Measurements from ENCODE around the gene GOSR1.
A peak's percentile ranks its signal among the peaks of the same experiment; 100 is the strongest.

Gene GOSR1

DNA sequence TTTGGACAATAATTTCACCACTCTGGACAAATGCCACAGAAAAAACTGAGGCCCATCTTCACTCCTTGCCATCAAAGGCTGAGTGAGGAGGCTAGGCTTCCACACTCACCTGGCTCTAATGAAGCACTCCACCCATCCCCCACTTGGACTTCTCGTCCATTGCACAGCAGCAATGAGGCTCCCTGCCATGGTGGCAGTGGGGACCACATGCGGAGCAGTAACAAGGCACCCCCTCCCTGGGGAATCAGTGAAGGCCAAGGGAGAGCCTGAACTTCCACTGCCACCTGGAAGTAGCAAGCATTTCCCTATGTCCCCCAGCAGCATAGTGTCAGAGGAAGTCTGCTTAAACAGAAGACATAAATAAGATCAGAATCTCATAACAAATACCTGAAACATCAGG, 2.0 kb upstream of the GOSR1 start:
- TF ChIP-seq, protein P1, sequence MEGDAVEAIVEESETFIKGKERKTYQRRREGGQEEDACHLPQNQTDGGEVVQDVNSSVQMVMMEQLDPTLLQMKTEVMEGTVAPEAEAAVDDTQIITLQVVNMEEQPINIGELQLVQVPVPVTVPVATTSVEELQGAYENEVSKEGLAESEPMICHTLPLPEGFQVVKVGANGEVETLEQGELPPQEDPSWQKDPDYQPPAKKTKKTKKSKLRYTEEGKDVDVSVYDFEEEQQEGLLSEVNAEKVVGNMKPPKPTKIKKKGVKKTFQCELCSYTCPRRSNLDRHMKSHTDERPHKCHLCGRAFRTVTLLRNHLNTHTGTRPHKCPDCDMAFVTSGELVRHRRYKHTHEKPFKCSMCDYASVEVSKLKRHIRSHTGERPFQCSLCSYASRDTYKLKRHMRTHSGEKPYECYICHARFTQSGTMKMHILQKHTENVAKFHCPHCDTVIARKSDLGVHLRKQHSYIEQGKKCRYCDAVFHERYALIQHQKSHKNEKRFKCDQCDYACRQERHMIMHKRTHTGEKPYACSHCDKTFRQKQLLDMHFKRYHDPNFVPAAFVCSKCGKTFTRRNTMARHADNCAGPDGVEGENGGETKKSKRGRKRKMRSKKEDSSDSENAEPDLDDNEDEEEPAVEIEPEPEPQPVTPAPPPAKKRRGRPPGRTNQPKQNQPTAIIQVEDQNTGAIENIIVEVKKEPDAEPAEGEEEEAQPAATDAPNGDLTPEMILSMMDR (IDR thresholded peaks at IDR 0.05; ENCODE audit: borderline replicate concordance, control extremely low read depth, extremely low read depth, insufficient read depth, missing control alignments), result no peak
- no peak for DNase-seq (ENCODE audit: low spot score)
- in situ Hi-C loops (cut with MboI; ENCODE audit: low sequenced_read_pairs, unreplicated experiment), result no loop called here

DNA sequence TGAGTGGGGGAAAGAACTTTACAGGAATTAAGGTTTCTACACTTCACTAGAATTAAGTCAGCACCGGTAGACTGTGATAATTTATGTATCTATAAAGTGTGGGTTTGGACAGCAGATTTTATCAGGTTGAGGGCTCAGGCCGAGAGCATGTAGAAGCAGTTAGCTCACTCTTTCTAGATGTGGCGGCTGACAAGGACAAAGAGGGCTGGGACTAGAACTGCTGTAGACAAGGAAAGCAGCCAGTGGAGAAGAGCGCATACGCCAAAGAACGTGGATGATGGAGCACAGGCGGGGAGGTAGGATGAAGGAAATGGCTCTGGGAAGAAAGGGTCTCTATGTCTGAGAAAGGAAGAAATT, 504 bp upstream of the GOSR1 start:
- TF ChIP-seq, protein P1 (IDR thresholded peaks at IDR 0.05; ENCODE audit: borderline replicate concordance, control extremely low read depth, extremely low read depth, insufficient read depth, missing control alignments), result no peak
- DNase-seq (ENCODE audit: low spot score), result peak; percentile 29
- in situ Hi-C loops (cut with MboI; ENCODE audit: low sequenced_read_pairs, unreplicated experiment), result no loop called here

DNA sequence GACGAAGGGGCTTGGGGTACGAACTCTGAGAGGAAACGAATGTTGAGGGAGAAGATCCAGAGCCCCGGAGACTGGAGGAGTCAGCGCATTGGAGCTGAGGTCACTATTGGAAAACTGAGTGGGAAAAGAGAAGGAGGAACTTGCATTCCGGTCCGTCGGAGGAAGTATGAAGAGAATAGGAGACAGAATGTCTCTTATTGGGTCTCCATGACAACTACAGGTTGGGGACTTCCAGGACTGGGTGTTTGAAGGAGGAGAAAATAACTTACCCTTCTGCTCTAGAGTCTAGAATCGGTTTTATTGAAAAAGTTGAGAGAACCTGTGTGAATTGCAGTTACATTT, 537 bp downstream of the GOSR1 start:
- DNase-seq (ENCODE audit: low spot score), result peak; percentile 61
- TF ChIP-seq, protein P1 (IDR thresholded peaks at IDR 0.05; ENCODE audit: borderline replicate concordance, control extremely low read depth, extremely low read depth, insufficient read depth, missing control alignments), result no peak
- in situ Hi-C loops (cut with MboI; ENCODE audit: low sequenced_read_pairs, unreplicated experiment), result no loop called here

DNA sequence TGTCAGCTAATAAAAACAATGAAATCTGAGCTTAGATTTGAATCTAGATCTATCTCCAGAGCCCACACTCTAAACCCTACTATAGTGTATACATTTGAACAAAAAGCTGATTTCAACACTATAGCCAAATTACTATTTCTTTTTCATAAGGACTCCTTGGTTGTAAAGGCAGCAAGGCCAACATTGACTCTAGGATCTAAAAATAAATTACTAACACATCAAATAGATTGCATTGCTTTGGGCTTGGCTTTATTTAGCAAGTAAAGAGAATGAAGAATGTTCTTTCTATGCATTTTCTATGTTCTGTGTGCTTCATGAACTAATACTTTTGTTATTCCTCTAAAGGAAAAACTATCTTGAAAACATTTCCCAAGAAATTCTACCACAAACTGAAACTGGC, 5.3 kb downstream of the GOSR1 start:
- DNase-seq (ENCODE audit: low spot score), result no peak
- in situ Hi-C loops (cut with MboI; ENCODE audit: low sequenced_read_pairs, unreplicated experiment), result no loop called here
- TF ChIP-seq, protein P1 (IDR thresholded peaks at IDR 0.05; ENCODE audit: borderline replicate concordance, control extremely low read depth, extremely low read depth, insufficient read depth, missing control alignments), result no peak

DNA sequence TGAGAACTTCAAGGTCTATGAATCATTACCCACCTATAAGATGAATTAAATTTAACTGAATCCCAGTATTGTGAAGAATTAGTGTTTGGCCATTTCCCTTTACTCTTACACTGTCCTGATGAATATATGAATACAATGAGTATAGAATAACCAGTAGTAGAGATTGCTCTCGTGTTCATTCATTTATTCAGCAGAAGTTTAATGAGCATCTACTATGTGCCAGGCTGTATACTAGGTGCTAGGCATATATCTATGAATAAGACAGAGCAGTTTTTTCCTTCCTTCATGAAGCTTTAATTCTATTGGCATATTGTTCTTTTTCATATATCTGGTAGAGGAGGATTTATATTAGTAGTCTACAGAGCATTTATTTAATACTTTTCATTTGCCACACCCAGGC, 6.0 kb downstream of the GOSR1 start:
- TF ChIP-seq, protein P1 (IDR thresholded peaks at IDR 0.05; ENCODE audit: borderline replicate concordance, control extremely low read depth, extremely low read depth, insufficient read depth, missing control alignments), result no peak
- in situ Hi-C loops (cut with MboI; ENCODE audit: low sequenced_read_pairs, unreplicated experiment), result no loop called here
- no peak for DNase-seq (ENCODE audit: low spot score)

DNA sequence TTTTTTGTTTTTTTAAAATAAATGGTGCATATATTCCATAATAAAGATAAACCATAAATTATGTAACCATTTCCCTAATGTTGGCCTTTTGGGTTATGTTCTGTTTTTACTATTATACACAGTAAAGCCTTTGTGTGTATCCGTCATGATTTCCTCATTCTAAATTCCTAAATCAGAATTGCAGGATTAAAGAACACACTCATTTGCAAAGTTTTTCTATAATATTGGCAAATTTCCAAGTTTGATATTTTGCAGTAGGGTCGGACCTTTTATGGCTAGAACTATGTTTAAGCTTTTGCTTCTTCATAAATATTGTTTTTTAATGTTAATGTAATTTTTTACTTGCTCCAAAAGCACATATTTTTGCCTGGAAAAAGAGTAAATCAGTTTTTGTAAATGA, 16.6 kb downstream of the GOSR1 start:
- DNase-seq (ENCODE audit: low spot score), result no peak
- TF ChIP-seq, protein P1 (IDR thresholded peaks at IDR 0.05; ENCODE audit: borderline replicate concordance, control extremely low read depth, extremely low read depth, insufficient read depth, missing control alignments), result no peak
- in situ Hi-C loops (cut with MboI; ENCODE audit: low sequenced_read_pairs, unreplicated experiment), result no loop called here

DNA sequence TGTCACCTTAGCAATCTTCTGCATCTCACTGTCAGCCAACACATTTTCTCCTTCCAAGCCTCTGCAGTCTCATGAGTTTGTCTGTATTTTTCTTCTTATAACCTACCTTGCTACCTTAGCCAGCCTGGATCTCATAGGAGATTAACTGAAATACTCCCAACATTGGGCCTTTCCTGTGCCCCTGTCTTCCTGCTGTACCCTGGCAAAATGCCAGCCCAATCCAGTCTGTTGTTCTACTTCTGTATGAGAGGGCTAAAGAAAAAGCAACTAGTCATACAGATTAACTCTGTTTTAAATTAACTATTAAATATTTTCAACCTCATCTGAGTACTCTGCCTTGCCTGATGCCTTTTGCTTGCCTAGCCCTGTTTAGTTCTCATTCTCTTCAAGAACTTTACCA, 18.4 kb downstream of the GOSR1 start:
- in situ Hi-C loops (cut with MboI; ENCODE audit: low sequenced_read_pairs, unreplicated experiment), result no loop called here
- TF ChIP-seq, protein P1 (IDR thresholded peaks at IDR 0.05; ENCODE audit: borderline replicate concordance, control extremely low read depth, extremely low read depth, insufficient read depth, missing control alignments), result no peak
- no peak for DNase-seq (ENCODE audit: low spot score)

Data from GM13976 (cell line).